ENCODE data around the gene CNOT6L. TPM values are rescaled to one million over a fixed set of nuclear protein-coding genes. Genes with fewer than 3 reads are reported as not detected.

The CNOT6L gene
- total RNA-seq, 3 donors from 2014 or later (not counting 1 experiment from before 2014, with no cell fraction given) = 172 to 237 (median 193) TPM

DNA sequence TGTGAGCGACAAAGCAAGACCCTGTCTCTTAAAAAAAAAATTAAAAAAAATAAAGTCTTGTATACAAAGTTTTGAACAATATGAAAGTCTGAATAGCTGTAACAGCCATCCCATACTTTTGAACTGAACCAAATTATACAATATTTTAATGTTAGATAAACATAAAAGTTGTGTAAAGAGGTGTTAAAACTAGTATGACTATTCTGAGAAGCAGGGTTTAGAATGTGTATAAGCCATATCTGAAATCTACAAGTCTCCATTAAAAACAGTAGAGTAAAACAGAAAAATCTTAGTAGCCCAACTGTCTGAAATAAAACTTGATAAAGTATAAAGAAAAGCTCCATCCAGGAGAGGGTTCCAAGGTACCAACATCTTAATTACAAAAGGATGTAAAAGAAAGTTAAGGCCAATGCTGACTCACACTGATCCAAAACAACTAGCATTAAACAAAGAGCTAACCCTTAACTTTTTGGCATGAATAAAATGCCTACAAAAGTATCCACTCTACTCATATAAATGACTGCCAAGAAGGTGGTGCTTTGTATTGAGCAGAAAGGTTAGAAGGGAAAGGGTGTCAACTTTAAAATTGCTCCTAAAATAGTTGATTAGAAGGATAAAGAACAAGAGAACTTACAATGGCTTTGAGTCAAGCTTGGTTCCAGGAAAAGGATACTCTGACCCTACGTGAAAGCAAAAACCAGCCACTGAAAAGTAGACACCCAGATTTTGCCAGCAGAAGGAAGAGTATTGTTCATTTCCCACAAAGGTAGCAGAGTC is 18.5 kb downstream of the CNOT6L start:
- intact Hi-C loops (cut with micrococcal nuclease) = loop anchor here (2.0 to 5.0 kb wide), 3 partner anchors 14 to 63 kb away; no protein-coding TSS in a partner anchor
- ATAC-seq (peak; percentile 14 to 27 (median 17)), DNase-seq (no peak)
- Mint-ChIP-seq H3K36me3 (no peaks in the 10 kb centered on the region), H3K27ac (peak overlapping the region; percentile 77 to 93), H3K9me3 (no peaks in the 10 kb centered on the region), H3K4me3 (peak overlapping the region; percentile 54), H3K4me1 (peaks cover 80 to 83% of the 10 kb centered on the region in 2 donors), H3K27me3 (ENCODE audit: low read depth in 2 of 2) (no peaks in the 10 kb centered on the region)
- no peaks in the 10 kb centered on the region for H3K9me3 ChIP-seq (ENCODE audit: control insufficient read depth, insufficient read depth, low read length)
- H3K27ac ChIP-seq (ENCODE audit: low read length) = peak overlapping the region; percentile 37
- peaks cover 2% of the 10 kb centered on the region for H3K36me3 ChIP-seq (ENCODE audit: control insufficient read depth, insufficient read depth, low read length)
- no peaks in the 10 kb centered on the region for H3K27me3 ChIP-seq (ENCODE audit: control insufficient read depth, insufficient read depth, low read length)
- TF ChIP-seq, protein P1, sequence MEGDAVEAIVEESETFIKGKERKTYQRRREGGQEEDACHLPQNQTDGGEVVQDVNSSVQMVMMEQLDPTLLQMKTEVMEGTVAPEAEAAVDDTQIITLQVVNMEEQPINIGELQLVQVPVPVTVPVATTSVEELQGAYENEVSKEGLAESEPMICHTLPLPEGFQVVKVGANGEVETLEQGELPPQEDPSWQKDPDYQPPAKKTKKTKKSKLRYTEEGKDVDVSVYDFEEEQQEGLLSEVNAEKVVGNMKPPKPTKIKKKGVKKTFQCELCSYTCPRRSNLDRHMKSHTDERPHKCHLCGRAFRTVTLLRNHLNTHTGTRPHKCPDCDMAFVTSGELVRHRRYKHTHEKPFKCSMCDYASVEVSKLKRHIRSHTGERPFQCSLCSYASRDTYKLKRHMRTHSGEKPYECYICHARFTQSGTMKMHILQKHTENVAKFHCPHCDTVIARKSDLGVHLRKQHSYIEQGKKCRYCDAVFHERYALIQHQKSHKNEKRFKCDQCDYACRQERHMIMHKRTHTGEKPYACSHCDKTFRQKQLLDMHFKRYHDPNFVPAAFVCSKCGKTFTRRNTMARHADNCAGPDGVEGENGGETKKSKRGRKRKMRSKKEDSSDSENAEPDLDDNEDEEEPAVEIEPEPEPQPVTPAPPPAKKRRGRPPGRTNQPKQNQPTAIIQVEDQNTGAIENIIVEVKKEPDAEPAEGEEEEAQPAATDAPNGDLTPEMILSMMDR (IDR thresholded peaks at IDR 0.05) = no peak
- WGBS (ENCODE audit: insufficient coverage) = 8% methylated on average over 1 of the region's 2 CpGs
- H3K4me1 ChIP-seq (ENCODE audit: control insufficient read depth, insufficient read depth, low read length) = peaks cover 41% of the 10 kb centered on the region
- H3K4me3 ChIP-seq (ENCODE audit: low read length) = no peak overlapping the region

DNA sequence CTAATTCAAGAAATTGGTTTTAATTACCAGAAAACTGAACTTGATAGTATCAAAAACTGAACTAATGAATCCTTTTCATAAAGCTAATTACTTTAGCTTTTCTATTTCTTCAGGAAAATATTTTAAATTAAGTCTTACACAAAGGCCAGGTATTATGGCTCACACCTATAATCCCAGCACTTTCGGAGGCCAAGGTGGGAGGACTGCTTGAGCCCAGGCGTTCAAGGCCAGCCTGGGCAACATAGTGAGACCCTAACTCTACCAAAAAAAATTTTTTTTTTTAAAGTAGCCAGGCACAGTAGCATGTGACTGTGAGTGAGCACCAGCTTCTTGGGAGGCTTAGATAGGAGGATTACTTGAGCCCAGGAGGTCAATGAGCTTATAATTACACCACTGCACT is 19.1 kb downstream of the CNOT6L start:
- Histone ChIP-seq H3K4me1 (ENCODE audit: control insufficient read depth, insufficient read depth, low read length) (peaks cover 46% of the 10 kb centered on the region), H3K27me3 (ENCODE audit: control insufficient read depth, insufficient read depth, low read length) (no peaks in the 10 kb centered on the region), H3K36me3 (ENCODE audit: control insufficient read depth, insufficient read depth, low read length) (peaks cover 5% of the 10 kb centered on the region), H3K4me3 (ENCODE audit: low read length) (no peak overlapping the region), H3K27ac (ENCODE audit: low read length) (no peak overlapping the region), H3K9me3 (ENCODE audit: control insufficient read depth, insufficient read depth, low read length) (peaks cover 3% of the 10 kb centered on the region)
- Mint-ChIP-seq H3K4me1 (peaks cover 79 to 82% of the 10 kb centered on the region in 2 donors), H3K27ac (peak overlapping the region; percentile 77 to 93), H3K36me3 (no peaks in the 10 kb centered on the region), H3K9me3 (peaks cover 0 to 2% of the 10 kb centered on the region in 2 donors), H3K27me3 (ENCODE audit: low read depth in 2 of 2) (no peaks in the 10 kb centered on the region), H3K4me3 (peak overlapping the region; percentile 37)
- ATAC-seq (peak in 1 of 3 donors; percentile 2), DNase-seq (no peak)
- intact Hi-C loops (cut with micrococcal nuclease) = loop anchor here (2.0 to 5.0 kb wide), 3 partner anchors 15 to 63 kb away; no protein-coding TSS in a partner anchor
- WGBS (ENCODE audit: insufficient coverage) = 92% methylated on average over 2 of the region's 2 CpGs
- TF ChIP-seq, protein P1 (IDR thresholded peaks at IDR 0.05) = no peak

DNA sequence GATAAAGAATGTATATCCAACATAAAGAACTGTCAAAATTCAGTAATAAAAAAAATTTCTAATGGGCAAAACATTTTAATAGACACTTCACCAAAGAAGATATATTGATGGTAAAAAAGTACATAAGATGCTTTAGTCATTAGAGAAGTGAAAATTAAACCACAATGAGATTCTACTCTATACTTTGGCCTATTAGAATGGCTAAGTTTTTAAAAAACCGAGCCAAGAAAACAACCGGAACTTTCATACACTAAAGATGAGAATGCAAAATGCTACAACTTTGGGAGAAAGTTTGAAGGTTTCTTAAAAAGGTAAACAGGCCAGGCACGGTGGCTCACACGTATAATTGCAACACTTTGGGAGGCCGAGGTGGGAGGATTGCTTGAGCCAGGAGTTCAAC is 20.8 kb downstream of the CNOT6L start:
- Mint-ChIP-seq H3K27me3 (ENCODE audit: low read depth in 2 of 2) (no peaks in the 10 kb centered on the region), H3K9me3 (peaks cover 0 to 2% of the 10 kb centered on the region in 2 donors), H3K4me3 (peak overlapping the region; percentile 47), H3K4me1 (peaks cover 78 to 79% of the 10 kb centered on the region in 2 donors), H3K27ac (peak overlapping the region; percentile 75 to 93), H3K36me3 (no peaks in the 10 kb centered on the region)
- ATAC-seq (no peak), DNase-seq (no peak)
- peaks cover 3% of the 10 kb centered on the region for H3K9me3 ChIP-seq (ENCODE audit: control insufficient read depth, insufficient read depth, low read length)
- TF ChIP-seq, protein P1 (IDR thresholded peaks at IDR 0.05) = no peak
- H3K27ac ChIP-seq (ENCODE audit: low read length) = no peak overlapping the region
- H3K4me3 ChIP-seq (ENCODE audit: low read length) = no peak overlapping the region
- intact Hi-C loops (cut with micrococcal nuclease) = no loop called here
- H3K36me3 ChIP-seq (ENCODE audit: control insufficient read depth, insufficient read depth, low read length) = peaks cover 5% of the 10 kb centered on the region
- no peaks in the 10 kb centered on the region for H3K27me3 ChIP-seq (ENCODE audit: control insufficient read depth, insufficient read depth, low read length)
- 60% methylated on average over 3 of the region's 5 CpGs for WGBS (ENCODE audit: insufficient coverage)
- peaks cover 39% of the 10 kb centered on the region for H3K4me1 ChIP-seq (ENCODE audit: control insufficient read depth, insufficient read depth, low read length)
